ENCODE data around the gene TTC3. TPM values are rescaled to one million over a fixed set of nuclear protein-coding genes. Genes with fewer than 3 reads are reported as not detected.

The TTC3 gene
- total and polyA plus RNA-seq, 4 donors, result 197 to 556 (median 295) TPM

- H3K36me3 ChIP-seq (ENCODE audit: control insufficient read depth, insufficient read depth, low read length), result peaks cover 54% of the 10 kb centered on the region
- 81% methylated on average over 15 of the region's 15 CpGs for WGBS (ENCODE audit: insufficient coverage)
- H3K27ac ChIP-seq (ENCODE audit: low read depth, low read length), result no peak overlapping the region
- no peaks in the 10 kb centered on the region for H3K27me3 ChIP-seq (ENCODE audit: control insufficient read depth, insufficient read depth, low read length)
- no peak overlapping the region for H3K4me3 ChIP-seq (ENCODE audit: low read depth, low read length)
- no peak for DNase-seq (ENCODE audit: low read depth in 4 of 6, low spot score in 6 of 6)
- no peaks in the 10 kb centered on the region for H3K9me3 ChIP-seq (ENCODE audit: control insufficient read depth, insufficient read depth, low read length)
- H3K4me1 ChIP-seq (ENCODE audit: control insufficient read depth, insufficient read depth, low read length), result peaks cover 8% of the 10 kb centered on the region
These were observed 122.6 kb downstream of the TTC3 start for GRCh38 chr21:37195610-37196009.

DNA sequence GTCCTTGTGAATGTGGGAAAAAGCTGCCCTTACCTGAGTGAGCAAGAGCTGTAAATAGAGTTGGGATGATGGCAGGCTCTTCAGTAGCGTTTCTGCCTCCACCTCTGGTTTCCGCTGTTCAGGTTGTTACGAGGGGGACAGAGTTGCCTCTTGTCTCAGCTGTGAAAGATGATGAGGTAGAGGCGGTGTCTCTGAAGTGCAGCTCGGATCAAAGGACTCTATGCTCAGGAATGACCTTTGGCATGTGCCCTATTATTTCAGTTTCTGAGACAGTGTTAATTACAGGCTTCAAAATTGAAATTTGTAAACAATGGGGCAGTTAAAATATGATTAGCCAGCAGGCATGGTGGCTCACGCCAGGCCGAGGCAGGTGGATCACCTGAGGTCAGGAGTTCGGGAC, 123.8 kb downstream of the TTC3 start:
- Histone ChIP-seq H3K36me3 (ENCODE audit: control insufficient read depth, insufficient read depth, low read length) (peaks cover 60% of the 10 kb centered on the region), H3K9me3 (ENCODE audit: control insufficient read depth, insufficient read depth, low read length) (no peaks in the 10 kb centered on the region), H3K4me3 (ENCODE audit: low read depth, low read length) (no peak overlapping the region), H3K27me3 (ENCODE audit: control insufficient read depth, insufficient read depth, low read length) (no peaks in the 10 kb centered on the region), H3K27ac (ENCODE audit: low read depth, low read length) (no peak overlapping the region), H3K4me1 (ENCODE audit: control insufficient read depth, insufficient read depth, low read length) (peaks cover 15% of the 10 kb centered on the region)
- 97% methylated on average over 7 of the region's 8 CpGs for WGBS (ENCODE audit: insufficient coverage)
- DNase-seq (ENCODE audit: low read depth in 4 of 6, low spot score in 6 of 6), result no peak

DNA sequence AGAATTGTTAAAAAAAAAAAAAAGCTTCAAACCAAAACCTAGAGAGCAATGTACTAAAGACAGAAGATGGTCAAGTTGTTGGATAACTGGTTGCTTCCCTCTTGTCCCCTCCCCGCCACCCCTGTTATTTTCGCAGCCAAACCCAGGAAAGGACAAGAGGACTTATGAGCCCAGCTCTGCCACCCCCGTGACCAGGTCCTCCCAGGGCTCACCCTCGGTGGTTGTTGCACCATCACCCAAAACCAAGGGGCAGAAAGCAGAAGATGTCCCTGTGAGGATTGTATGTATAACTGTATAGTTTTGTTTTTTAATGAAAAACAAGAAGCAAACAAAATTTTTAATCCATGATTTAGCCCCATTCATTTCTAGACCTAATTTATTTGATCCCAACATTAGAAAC, 124.7 kb downstream of the TTC3 start:
- Histone ChIP-seq H3K4me3 (ENCODE audit: low read depth, low read length) (no peak overlapping the region), H3K27me3 (ENCODE audit: control insufficient read depth, insufficient read depth, low read length) (no peaks in the 10 kb centered on the region), H3K4me1 (ENCODE audit: control insufficient read depth, insufficient read depth, low read length) (peaks cover 15% of the 10 kb centered on the region), H3K27ac (ENCODE audit: low read depth, low read length) (no peak overlapping the region), H3K36me3 (ENCODE audit: control insufficient read depth, insufficient read depth, low read length) (peaks cover 65% of the 10 kb centered on the region), H3K9me3 (ENCODE audit: control insufficient read depth, insufficient read depth, low read length) (no peaks in the 10 kb centered on the region)
- 89% methylated on average over 3 of the region's 4 CpGs for WGBS (ENCODE audit: insufficient coverage)
- no peak for DNase-seq (ENCODE audit: low read depth in 4 of 6, low spot score in 6 of 6)

GRCh38 chr21:37199057-37199924, 126.2 kb downstream of the TTC3 start:
- H3K27me3 ChIP-seq (ENCODE audit: control insufficient read depth, insufficient read depth, low read length), result no peaks in the 10 kb centered on the region
- no peaks in the 10 kb centered on the region for H3K9me3 ChIP-seq (ENCODE audit: control insufficient read depth, insufficient read depth, low read length)
- 85% methylated on average over 7 of the region's 11 CpGs for WGBS (ENCODE audit: insufficient coverage)
- H3K4me1 ChIP-seq (ENCODE audit: control insufficient read depth, insufficient read depth, low read length), result peaks cover 15% of the 10 kb centered on the region
- peak overlapping the region; percentile 40 for H3K27ac ChIP-seq (ENCODE audit: low read depth, low read length)
- no peak overlapping the region for H3K4me3 ChIP-seq (ENCODE audit: low read depth, low read length)
- peak in 4 of 6 donors; percentile 11 to 90 (median 19) for DNase-seq (ENCODE audit: low read depth in 4 of 6, low spot score in 6 of 6)
- H3K36me3 ChIP-seq (ENCODE audit: control insufficient read depth, insufficient read depth, low read length), result peaks cover 70% of the 10 kb centered on the region

DNA sequence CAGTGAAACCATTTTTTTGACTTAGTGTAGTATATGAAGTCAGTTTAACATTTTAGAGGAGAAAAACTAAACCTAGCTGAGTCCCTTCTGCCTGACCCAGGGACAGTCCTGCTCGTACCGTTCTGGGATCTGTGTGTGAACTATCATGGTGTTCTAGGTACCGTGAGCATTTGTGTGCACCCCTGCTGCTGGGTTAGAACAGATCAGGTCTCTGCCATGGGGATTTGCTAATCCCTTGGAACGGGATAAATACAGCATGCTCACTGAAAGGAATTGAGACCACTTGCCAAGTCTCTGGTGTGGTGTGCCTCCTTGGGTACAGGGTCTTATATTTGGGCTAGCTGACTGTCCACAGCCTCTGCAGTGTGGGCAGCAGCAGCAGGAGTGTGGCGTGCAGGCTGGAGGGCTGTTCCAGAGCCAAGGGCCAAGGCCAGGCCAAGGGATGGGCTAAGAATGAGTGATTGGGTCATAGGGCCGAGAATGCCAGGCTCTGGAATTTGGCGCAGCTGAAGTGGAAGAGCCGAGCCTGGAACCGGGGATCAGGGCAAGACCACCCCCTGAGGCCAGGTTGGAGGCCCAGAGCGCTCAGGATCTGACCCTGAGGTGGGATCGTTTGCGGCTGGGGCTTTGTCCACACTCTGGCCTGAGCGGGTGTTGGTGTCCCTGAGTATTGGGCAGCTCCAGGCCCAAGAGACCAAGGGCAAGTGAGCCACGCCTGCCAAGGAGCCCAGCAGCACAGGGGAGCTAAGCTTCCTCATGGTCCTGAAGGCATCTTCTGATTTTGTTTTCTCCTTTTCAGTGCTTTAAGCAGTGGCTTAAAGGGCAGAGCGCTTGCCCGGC, 127.8 kb downstream of the TTC3 start:
- no peaks in the 10 kb centered on the region for H3K27me3 ChIP-seq (ENCODE audit: control insufficient read depth, insufficient read depth, low read length)
- DNase-seq (ENCODE audit: low read depth in 4 of 6, low spot score in 6 of 6), result no peak
- H3K27ac ChIP-seq (ENCODE audit: low read depth, low read length), result no peak overlapping the region
- WGBS (ENCODE audit: insufficient coverage), result 94% methylated on average over 16 of the region's 16 CpGs
- H3K4me1 ChIP-seq (ENCODE audit: control insufficient read depth, insufficient read depth, low read length), result peaks cover 15% of the 10 kb centered on the region
- no peaks in the 10 kb centered on the region for H3K9me3 ChIP-seq (ENCODE audit: control insufficient read depth, insufficient read depth, low read length)
- H3K4me3 ChIP-seq (ENCODE audit: low read depth, low read length), result no peak overlapping the region
- H3K36me3 ChIP-seq (ENCODE audit: control insufficient read depth, insufficient read depth, low read length), result peaks cover 59% of the 10 kb centered on the region

DNA sequence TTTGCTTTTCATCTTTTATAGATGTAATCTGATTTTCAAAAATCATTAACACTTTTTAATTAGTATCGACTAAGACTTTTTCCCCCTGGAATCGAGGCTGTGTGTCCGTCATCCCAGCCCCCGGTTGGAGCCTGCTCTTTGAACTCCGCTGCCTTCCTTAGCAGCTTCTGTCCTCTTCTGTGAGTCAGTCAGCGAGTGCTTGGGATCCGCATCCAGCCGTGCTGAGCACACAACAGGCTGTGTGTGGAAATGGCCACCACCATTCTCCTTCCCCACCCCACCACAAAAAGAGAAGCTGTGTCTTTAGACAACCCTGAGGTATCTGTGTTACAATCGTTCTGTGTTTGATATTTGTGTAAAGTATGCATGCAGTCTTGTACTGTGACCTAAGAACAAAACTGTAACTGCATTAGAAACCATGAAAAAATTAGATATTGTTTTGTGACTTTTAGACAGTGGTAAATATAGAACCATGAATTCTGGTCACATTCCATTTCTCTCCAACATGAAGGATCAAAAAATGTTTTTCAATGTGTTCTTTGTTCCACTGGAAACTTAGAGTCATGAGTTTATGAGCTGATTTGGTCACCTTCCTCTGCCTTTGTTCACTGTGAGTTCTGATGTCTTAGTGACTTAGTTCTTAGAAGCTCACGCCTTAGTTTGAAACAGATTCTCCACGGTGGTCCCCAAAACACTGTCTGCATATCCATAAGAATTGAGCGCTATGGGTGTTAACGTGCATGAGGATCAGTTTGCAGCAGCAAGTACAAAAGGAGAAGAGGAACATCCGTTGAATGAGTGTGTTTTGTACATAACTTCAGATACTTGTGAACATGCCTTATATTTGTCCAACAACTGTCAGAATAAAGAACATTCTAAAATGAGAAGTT, 129.4 kb downstream of the TTC3 start:
- WGBS (ENCODE audit: insufficient coverage), result 78% methylated on average over 4 of the region's 14 CpGs
- no peak overlapping the region for H3K4me3 ChIP-seq (ENCODE audit: low read depth, low read length)
- H3K9me3 ChIP-seq (ENCODE audit: control insufficient read depth, insufficient read depth, low read length), result no peaks in the 10 kb centered on the region
- no peak for DNase-seq (ENCODE audit: low read depth in 4 of 6, low spot score in 6 of 6)
- peaks cover 48% of the 10 kb centered on the region for H3K36me3 ChIP-seq (ENCODE audit: control insufficient read depth, insufficient read depth, low read length)
- H3K27ac ChIP-seq (ENCODE audit: low read depth, low read length), result peak overlapping the region; percentile 47
- H3K27me3 ChIP-seq (ENCODE audit: control insufficient read depth, insufficient read depth, low read length), result no peaks in the 10 kb centered on the region
- H3K4me1 ChIP-seq (ENCODE audit: control insufficient read depth, insufficient read depth, low read length), result peaks cover 20% of the 10 kb centered on the region

DNA sequence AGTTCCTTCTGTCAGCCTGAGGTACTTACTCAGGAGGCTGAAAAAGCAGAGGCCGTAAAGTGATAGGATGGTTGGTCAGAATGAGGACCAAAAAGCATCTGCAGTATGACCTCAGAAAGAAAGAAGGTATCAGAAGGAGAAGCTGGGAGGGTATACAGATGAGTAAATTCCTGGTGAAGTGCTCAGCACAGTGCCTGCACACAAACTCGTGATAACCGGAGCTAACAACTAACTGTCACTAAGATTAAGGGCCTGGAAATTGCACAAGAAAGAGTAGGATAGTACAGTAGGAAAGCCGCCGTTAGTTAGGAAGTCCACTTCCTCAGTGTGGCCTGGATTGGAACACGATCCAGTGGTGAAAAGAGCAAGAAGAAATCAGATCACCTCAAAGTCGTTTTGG, 131.5 kb downstream of the TTC3 start:
- no peaks in the 10 kb centered on the region for H3K9me3 ChIP-seq (ENCODE audit: control insufficient read depth, insufficient read depth, low read length)
- no peak for DNase-seq (ENCODE audit: low read depth in 4 of 6, low spot score in 6 of 6)
- H3K27ac ChIP-seq (ENCODE audit: low read depth, low read length), result no peak overlapping the region
- H3K27me3 ChIP-seq (ENCODE audit: control insufficient read depth, insufficient read depth, low read length), result no peaks in the 10 kb centered on the region
- peaks cover 39% of the 10 kb centered on the region for H3K36me3 ChIP-seq (ENCODE audit: control insufficient read depth, insufficient read depth, low read length)
- H3K4me1 ChIP-seq (ENCODE audit: control insufficient read depth, insufficient read depth, low read length), result peaks cover 25% of the 10 kb centered on the region
- no peak overlapping the region for H3K4me3 ChIP-seq (ENCODE audit: low read depth, low read length)
- 97% methylated on average over 5 of the region's 7 CpGs for WGBS (ENCODE audit: insufficient coverage)

DNA sequence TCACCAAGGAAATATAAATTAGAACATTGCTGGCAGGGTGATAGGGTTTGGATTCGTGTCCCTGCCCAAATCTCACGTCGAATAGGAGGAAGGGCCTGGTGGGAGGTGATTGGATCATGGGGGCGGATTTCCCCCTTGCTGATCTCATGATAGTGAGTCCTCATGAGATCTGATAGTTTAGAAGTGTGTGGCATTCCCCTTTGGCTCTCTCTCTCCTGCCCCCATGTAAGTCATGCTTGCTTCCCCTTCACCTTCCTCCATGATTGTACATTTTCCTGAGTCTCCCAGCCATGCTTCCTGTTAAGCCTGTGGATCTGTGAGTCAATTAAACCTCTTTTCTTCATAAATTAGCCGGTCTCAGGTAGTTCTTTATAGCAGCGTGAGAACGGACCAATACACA, 133.4 kb downstream of the TTC3 start:
- Histone ChIP-seq H3K27ac (ENCODE audit: low read depth, low read length) (no peak overlapping the region), H3K4me3 (ENCODE audit: low read depth, low read length) (no peak overlapping the region), H3K27me3 (ENCODE audit: control insufficient read depth, insufficient read depth, low read length) (no peaks in the 10 kb centered on the region), H3K4me1 (ENCODE audit: control insufficient read depth, insufficient read depth, low read length) (peaks cover 18% of the 10 kb centered on the region), H3K9me3 (ENCODE audit: control insufficient read depth, insufficient read depth, low read length) (peaks cover 3% of the 10 kb centered on the region), H3K36me3 (ENCODE audit: control insufficient read depth, insufficient read depth, low read length) (peaks cover 28% of the 10 kb centered on the region)
- 85% methylated on average over 3 of the region's 7 CpGs for WGBS (ENCODE audit: insufficient coverage)
- DNase-seq (ENCODE audit: low read depth in 4 of 6, low spot score in 6 of 6), result no peak

GRCh38 chr21:37207441-37208009, 134.5 kb downstream of the TTC3 start:
- no peaks in the 10 kb centered on the region for H3K27me3 ChIP-seq (ENCODE audit: control insufficient read depth, insufficient read depth, low read length)
- peak in 3 of 6 donors; percentile 7 to 40 (median 35) for DNase-seq (ENCODE audit: low read depth in 4 of 6, low spot score in 6 of 6)
- H3K27ac ChIP-seq (ENCODE audit: low read depth, low read length), result peak overlapping the region; percentile 43
- WGBS (ENCODE audit: insufficient coverage), result 34% methylated on average over 6 of the region's 6 CpGs
- H3K4me1 ChIP-seq (ENCODE audit: control insufficient read depth, insufficient read depth, low read length), result peaks cover 18% of the 10 kb centered on the region
- H3K4me3 ChIP-seq (ENCODE audit: low read depth, low read length), result no peak overlapping the region
- H3K36me3 ChIP-seq (ENCODE audit: control insufficient read depth, insufficient read depth, low read length), result peaks cover 22% of the 10 kb centered on the region
- H3K9me3 ChIP-seq (ENCODE audit: control insufficient read depth, insufficient read depth, low read length), result peaks cover 3% of the 10 kb centered on the region

Measured in spinal cord (tissue), 10 donors.